ENCODE data around the gene ZNF70. TPM values are rescaled to one million over a fixed set of nuclear protein-coding genes. Genes with fewer than 3 reads are reported as not detected.

Gene ZNF70
- total RNA-seq, 2 experiments from 2014 or later: 1.3 to 1.9 TPM

GRCh38 chr22:23715806-23716375 lies 35.0 kb downstream of the ZNF70 start:
- CTCF ChIA-PET: interaction anchor here (1.8 kb wide), 1 partner anchor 133 kb away, joined by 6 read pairs; no protein-coding TSS in a partner anchor
- DNase-seq (peak in 1 of 14 experiments; percentile 17), ATAC-seq (ENCODE audit: poor library complexity) (no peak)
- peak overlapping the region; percentile 66 for H3K4me3 Mint-ChIP-seq
- Histone ChIP-seq H3K4me1 (ENCODE audit: insufficient read depth, low read length) (peaks cover 27% of the 10 kb centered on the region), H3K9me3 (ENCODE audit: control insufficient read depth in 1 of 2, insufficient read depth in 1 of 2, low read length in 2 of 2) (no peaks in the 10 kb centered on the region), H3K4me3 (ENCODE audit: low read length) (peak overlapping the region; percentile 93), H3K27me3 (ENCODE audit: control insufficient read depth in 1 of 2, insufficient read depth in 2 of 2, low read length in 2 of 2) (no peaks in the 10 kb centered on the region), H3K36me3 (ENCODE audit: insufficient read depth, low read length) (peaks cover 39% of the 10 kb centered on the region), H3K27ac (ENCODE audit: low read depth in 1 of 2, low read length in 2 of 2) (no peak overlapping the region)
- POLR2A ChIA-PET: interaction anchor here (5.7 kb wide), 1 partner anchor 20 kb away, joined by 74 read pairs; no protein-coding TSS in a partner anchor
- peak overlapping the region; percentile 85 for H3K27ac Mint-ChIP-seq
- no peak for TF ChIP-seq CTCF (IDR thresholded peaks at IDR 0.05)
- no peaks in the 10 kb centered on the region for H3K27me3 Mint-ChIP-seq
- H3K36me3 Mint-ChIP-seq (ENCODE audit: low read depth): peaks cover 26% of the 10 kb centered on the region
- H3K9me3 Mint-ChIP-seq: no peaks in the 10 kb centered on the region
- intact Hi-C loops (cut with DNase I, micrococcal nuclease): loop anchor here (5.0 to 10.0 kb wide), 5 partner anchors 51 to 839 kb away; partner anchors contain the start of genes SMARCB1 (in 2 of the 2), CHCHD10 (in 1 of the 2), DERL3 (in 1 of the 2) and GUCD1 (in 1 of the 2)
- peaks cover 16% of the 10 kb centered on the region for H3K4me1 Mint-ChIP-seq (ENCODE audit: low read depth)

- Histone ChIP-seq H3K36me3 (ENCODE audit: insufficient read depth, low read length) (peaks cover 49% of the 10 kb centered on the region), H3K27me3 (ENCODE audit: control insufficient read depth in 1 of 2, insufficient read depth in 2 of 2, low read length in 2 of 2) (no peaks in the 10 kb centered on the region), H3K4me1 (ENCODE audit: insufficient read depth, low read length) (peaks cover 27% of the 10 kb centered on the region), H3K27ac (ENCODE audit: low read depth in 1 of 2, low read length in 2 of 2) (no peak overlapping the region), H3K4me3 (ENCODE audit: low read length) (no peak overlapping the region), H3K9me3 (ENCODE audit: control insufficient read depth in 1 of 2, insufficient read depth in 1 of 2, low read length in 2 of 2) (no peaks in the 10 kb centered on the region)
- Mint-ChIP-seq H3K9me3 (no peaks in the 10 kb centered on the region), H3K27ac (peak overlapping the region; percentile 79), H3K4me1 (ENCODE audit: low read depth) (peaks cover 26% of the 10 kb centered on the region), H3K27me3 (no peaks in the 10 kb centered on the region), H3K4me3 (peak overlapping the region; percentile 72), H3K36me3 (ENCODE audit: low read depth) (peaks cover 37% of the 10 kb centered on the region)
- ATAC-seq (ENCODE audit: poor library complexity) (no peak), DNase-seq (no peak)
- no peak for TF ChIP-seq CTCF (IDR thresholded peaks at IDR 0.05)
- intact Hi-C loops (cut with DNase I, micrococcal nuclease): loop anchor here (5.0 to 10.0 kb wide), 5 partner anchors 52 to 840 kb away; partner anchors contain the start of genes SMARCB1 (in 2 of the 2), CHCHD10 (in 1 of the 2), DERL3 (in 1 of the 2) and GUCD1 (in 1 of the 2)
- ChIA-PET POLR2A (interaction anchor here (5.7 kb wide), 1 partner anchor 19 kb away, joined by 74 read pairs; no protein-coding TSS in a partner anchor), CTCF (no interaction called here)
These were observed 36.0 kb downstream of the ZNF70 start for GRCh38 chr22:23714596-23715578.

All from CD4-positive, alpha-beta T cell (primary cell).